HepG2 (cell line): ENCODE measurements around the gene FGFR3. TPM values are rescaled to one million over a fixed set of nuclear protein-coding genes. Genes with fewer than 3 reads are reported as not detected.
A peak's percentile ranks its signal among the peaks of the same experiment; 100 is the strongest.

ENCODE experiments used
- ARNT ChIP-seq: fragments of 450-650 bp; IDR thresholded peaks from 2 replicates; pipeline ENCODE4 v1.6.1; 2017
- PRDM4 ChIP-seq: sonication (generic); formaldehyde crosslinking; IDR thresholded peaks from 2 replicates; pipeline ENCODE4 v1.9.0; 2021; ENCODE audit warnings: missing genetic modification reagents, borderline replicate concordance
- SP1 ChIP-seq, 2 experiments: fragments of 450-650 bp in 1 of 2; sonication (generic) in 1 of 2; formaldehyde crosslinking in 1 of 2; IDR thresholded peaks; 2 replicates each; pipeline versions ENCODE4 v1.4.0 to v1.6.1; 2016 to 2020; ENCODE audit warnings: missing genetic modification reagents in 1 of 2
- ZNF318 ChIP-seq: sonication (generic); formaldehyde crosslinking; IDR thresholded peaks from 2 replicates; pipeline ENCODE4 v1.4.0; 2020; ENCODE audit warnings: mild to moderate bottlenecking, missing genetic modification reagents
- ZNF672 ChIP-seq: sonication (generic); formaldehyde crosslinking; IDR thresholded peaks from 2 replicates; pipeline ENCODE4 v1.8.1; 2022; ENCODE audit warnings: missing genetic modification reagents
- polyA plus RNA-seq, 8 experiments: library from polyadenylated mRNA; depleted of rRNA in 3 of 8; stranded (reverse) in 7 of 8; unstranded in 1 of 8; fragments of >200 nt; fragmentation: Illumina TruSeq in 4 of 8; extraction: Trizol in 4 of 8; gene quantifications; 2 replicates each; pipeline versions ENCODE4 v1.2.1 to v1.2.3, GENCODE V29; 2011 to 2016; ENCODE audit warnings: low read depth in 4 of 8, missing spikeins in 1 of 8, mixed read lengths in 1 of 8; ENCODE audit not compliant: insufficient read depth in 1 of 8
- total RNA-seq, 5 experiments: library from RNA; depleted of rRNA; stranded (reverse); fragments of >200 nt; fragmentation: Illumina TruSeq; extraction: Trizol; gene quantifications; 2 replicates each; pipeline ENCODE4 v1.2.3, GENCODE V29; 2016; ENCODE audit warnings: low read depth in 1 of 5
- TF ChIP-seq, protein P1 (sequence below): sonication (generic); formaldehyde crosslinking; IDR thresholded peaks from 2 replicates; pipeline ENCODE4 v1.4.0; 2020; ENCODE audit warnings: missing genetic modification reagents

The FGFR3 gene
- total and polyA plus RNA-seq, 2 of the 13 experiments (the other 11 are each of a cell fraction or from before 2014, with no cell fraction given), result 103 to 109 TPM

DNA sequence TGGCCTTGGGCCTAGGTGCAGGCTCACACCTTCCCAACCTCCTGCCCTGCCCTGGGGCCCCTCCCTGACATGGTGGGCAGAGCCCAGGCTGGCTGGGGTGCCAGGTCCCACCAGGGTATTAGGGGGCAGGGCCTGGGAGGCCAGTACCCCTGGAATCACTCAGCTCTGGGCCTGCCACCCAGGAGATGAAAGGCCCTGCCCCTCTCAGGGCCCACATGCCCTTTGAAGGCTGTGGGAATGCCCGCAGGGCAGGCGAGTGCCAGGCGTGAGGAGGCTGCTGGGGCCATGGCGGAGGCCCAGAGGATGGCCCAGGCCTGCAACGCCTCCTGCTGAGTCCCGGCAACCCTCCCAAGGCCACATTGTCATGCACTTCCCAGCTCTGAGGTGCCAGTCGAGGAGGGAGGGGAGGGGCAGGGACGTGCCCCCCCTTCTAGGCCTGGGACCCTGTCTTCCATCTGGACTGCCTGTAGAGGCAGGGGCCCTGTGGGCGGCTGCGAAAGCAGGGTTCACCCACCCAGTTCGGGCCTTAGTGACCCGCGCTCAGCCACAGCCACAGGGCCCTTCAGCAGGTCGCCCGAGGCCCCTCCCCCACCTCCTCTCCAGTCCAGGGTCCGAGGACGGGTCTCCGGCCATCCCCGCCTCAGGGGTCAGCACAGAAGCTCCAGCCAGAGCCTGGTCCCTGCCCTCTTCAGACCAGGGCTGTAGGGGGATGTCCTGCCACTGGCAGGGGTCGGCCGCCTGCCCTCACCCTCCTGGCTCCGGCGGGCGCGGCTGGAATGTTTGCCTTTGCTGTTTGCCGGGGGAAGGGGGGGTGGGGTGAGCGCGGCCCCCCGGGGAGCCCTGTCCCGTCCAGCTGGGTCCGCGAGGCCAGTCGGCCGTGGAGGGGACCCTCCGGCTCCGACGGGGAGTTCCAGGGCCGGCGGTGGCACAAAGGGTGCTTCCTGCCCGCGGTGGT, 26.7 kb upstream of the FGFR3 start (continued):
- no peak for TF ChIP-seq ZNF318 (CRISPR knock-in tag)
- TF ChIP-seq, protein P1, sequence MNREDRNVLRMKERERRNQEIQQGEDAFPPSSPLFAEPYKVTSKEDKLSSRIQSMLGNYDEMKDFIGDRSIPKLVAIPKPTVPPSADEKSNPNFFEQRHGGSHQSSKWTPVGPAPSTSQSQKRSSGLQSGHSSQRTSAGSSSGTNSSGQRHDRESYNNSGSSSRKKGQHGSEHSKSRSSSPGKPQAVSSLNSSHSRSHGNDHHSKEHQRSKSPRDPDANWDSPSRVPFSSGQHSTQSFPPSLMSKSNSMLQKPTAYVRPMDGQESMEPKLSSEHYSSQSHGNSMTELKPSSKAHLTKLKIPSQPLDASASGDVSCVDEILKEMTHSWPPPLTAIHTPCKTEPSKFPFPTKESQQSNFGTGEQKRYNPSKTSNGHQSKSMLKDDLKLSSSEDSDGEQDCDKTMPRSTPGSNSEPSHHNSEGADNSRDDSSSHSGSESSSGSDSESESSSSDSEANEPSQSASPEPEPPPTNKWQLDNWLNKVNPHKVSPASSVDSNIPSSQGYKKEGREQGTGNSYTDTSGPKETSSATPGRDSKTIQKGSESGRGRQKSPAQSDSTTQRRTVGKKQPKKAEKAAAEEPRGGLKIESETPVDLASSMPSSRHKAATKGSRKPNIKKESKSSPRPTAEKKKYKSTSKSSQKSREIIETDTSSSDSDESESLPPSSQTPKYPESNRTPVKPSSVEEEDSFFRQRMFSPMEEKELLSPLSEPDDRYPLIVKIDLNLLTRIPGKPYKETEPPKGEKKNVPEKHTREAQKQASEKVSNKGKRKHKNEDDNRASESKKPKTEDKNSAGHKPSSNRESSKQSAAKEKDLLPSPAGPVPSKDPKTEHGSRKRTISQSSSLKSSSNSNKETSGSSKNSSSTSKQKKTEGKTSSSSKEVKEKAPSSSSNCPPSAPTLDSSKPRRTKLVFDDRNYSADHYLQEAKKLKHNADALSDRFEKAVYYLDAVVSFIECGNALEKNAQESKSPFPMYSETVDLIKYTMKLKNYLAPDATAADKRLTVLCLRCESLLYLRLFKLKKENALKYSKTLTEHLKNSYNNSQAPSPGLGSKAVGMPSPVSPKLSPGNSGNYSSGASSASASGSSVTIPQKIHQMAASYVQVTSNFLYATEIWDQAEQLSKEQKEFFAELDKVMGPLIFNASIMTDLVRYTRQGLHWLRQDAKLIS (CRISPR knock-in tag), result 0 out of 2 replicates have a peak, but pooled peaks have one; percentile 56
- no peak for TF ChIP-seq SP1 (IDR thresholded peaks at IDR 0.05)
- TF ChIP-seq SP1 (CRISPR knock-in tag; IDR thresholded peaks at IDR 0.05), result 0 out of 2 replicates have a peak, but pooled peaks have one; percentile 13
- TF ChIP-seq ZNF672 (CRISPR knock-in tag), result no peak
- no peak for TF ChIP-seq ARNT
- no peak for TF ChIP-seq PRDM4 (CRISPR knock-in tag)
